Large intestine (tissue), 12 donors: ENCODE measurements around the gene IFT80. TPM values are rescaled to one million over a fixed set of nuclear protein-coding genes. Genes with fewer than 3 reads are reported as not detected.

Experiments
- DNase-seq, 2 donors: peaks; one replicate each; pipeline versions ENCODE4 v3.0.0 to v3.0.0-alpha.2; 2013
- H3K27ac ChIP-seq: one replicate; pipeline ENCODE4 v1.5.1; 2013; ENCODE audit warnings: low read length
- H3K27me3 ChIP-seq: 2 replicates; pipeline ENCODE4 v1.6.1; 2013; ENCODE audit warnings: low read length; ENCODE audit not compliant: control insufficient read depth, insufficient read depth
- H3K36me3 ChIP-seq: 2 replicates; pipeline ENCODE4 v1.6.1; 2013; ENCODE audit warnings: low read length; ENCODE audit not compliant: control insufficient read depth, insufficient read depth
- H3K4me1 ChIP-seq: one replicate; pipeline ENCODE4 v1.6.1; 2013; ENCODE audit warnings: low read length; ENCODE audit not compliant: control insufficient read depth, insufficient read depth
- H3K4me3 ChIP-seq: one replicate; pipeline ENCODE4 v1.5.1; 2013; ENCODE audit warnings: low read length
- H3K9me3 ChIP-seq: one replicate; pipeline ENCODE4 v1.6.1; 2013; ENCODE audit warnings: mild to moderate bottlenecking, low read depth, low read length, moderate library complexity; ENCODE audit not compliant: control insufficient read depth
- WGBS: methylation state at CpG from one replicate; pipeline ENCODE4 v1.1.5; 2013; ENCODE audit warnings: low lambda C conversion rate; ENCODE audit not compliant: insufficient coverage; 5-methylcytosine and 5-hydroxymethylcytosine counted together
- long read RNA-seq, 11 donors: transcript quantifications; one replicate each; lab custom pipeline, GENCODE V29; 2026
- polyA plus RNA-seq: library from polyadenylated mRNA; unstranded; fragments of 120-200 nt; gene quantifications from one replicate; pipeline ENCODE4 v1.2.1, GENCODE V29; 2013

The IFT80 gene
- 30.7 TPM for polyA plus RNA-seq
- long read RNA-seq, donor 1, full-length matches to known transcripts = 2 of 2 reads
- long read RNA-seq, donor 1, partial matches to known transcripts = 0 of 2 reads
- long read RNA-seq, donor 1, other reads (novel, unspliced or antisense) = 0 of 2 reads
- long read RNA-seq, donor 2, full-length matches to known transcripts = 3 of 3 reads
- long read RNA-seq, donor 2, partial matches to known transcripts = 0 of 3 reads
- long read RNA-seq, donor 2, other reads (novel, unspliced or antisense) = 0 of 3 reads
- long read RNA-seq, donor 3 = 0 reads
- long read RNA-seq, donor 4 = 0 reads
- long read RNA-seq, donor 5, full-length matches to known transcripts = 6 of 6 reads
- long read RNA-seq, donor 5, partial matches to known transcripts = 0 of 6 reads
- long read RNA-seq, donor 5, other reads (novel, unspliced or antisense) = 0 of 6 reads
- long read RNA-seq, donor 6, full-length matches to known transcripts = 2 of 2 reads
- long read RNA-seq, donor 6, partial matches to known transcripts = 0 of 2 reads
- long read RNA-seq, donor 6, other reads (novel, unspliced or antisense) = 0 of 2 reads
- long read RNA-seq, donor 7, full-length matches to known transcripts = 5 of 5 reads
- long read RNA-seq, donor 7, partial matches to known transcripts = 0 of 5 reads
- long read RNA-seq, donor 7, other reads (novel, unspliced or antisense) = 0 of 5 reads
- long read RNA-seq, donor 8, full-length matches to known transcripts = 6 of 6 reads
- long read RNA-seq, donor 8, partial matches to known transcripts = 0 of 6 reads
- long read RNA-seq, donor 8, other reads (novel, unspliced or antisense) = 0 of 6 reads
- long read RNA-seq, donor 9, full-length matches to known transcripts = 5 of 5 reads
- long read RNA-seq, donor 9, partial matches to known transcripts = 0 of 5 reads
- long read RNA-seq, donor 9, other reads (novel, unspliced or antisense) = 0 of 5 reads
- long read RNA-seq, donor 10, full-length matches to known transcripts = 2 of 7 reads
- long read RNA-seq, donor 10, partial matches to known transcripts = 5 of 7 reads
- long read RNA-seq, donor 10, other reads (novel, unspliced or antisense) = 0 of 7 reads
- long read RNA-seq, donor 11, full-length matches to known transcripts = 1 of 1 reads
- long read RNA-seq, donor 11, partial matches to known transcripts = 0 of 1 reads
- long read RNA-seq, donor 11, other reads (novel, unspliced or antisense) = 0 of 1 reads

GRCh38 chr3:160399125-160400029 is at the start of gene IFT80, which contains the start of gene SMC4:
Gene IFT80, minus strand, starts transcription at chr3:160399225. Its CDS starts 14,625 bp downstream, at chr3:160384600.
Gene SMC4, plus strand, starts transcription at chr3:160399650. Its CDS starts 1,177 bp downstream, at chr3:160400827.
- no peaks in the 10 kb centered on the region for H3K4me1 ChIP-seq
- 0% methylated on average over 3 of the region's 63 CpGs for WGBS

GRCh38 chr3:160447544-160447943 is 48.5 kb upstream of the IFT80 start:
- H3K27ac ChIP-seq = no peak overlapping the region
- peak in 1 of 2 donors; percentile 19 for DNase-seq
- H3K9me3 ChIP-seq = peaks cover 11% of the 10 kb centered on the region
- peaks cover 8% of the 10 kb centered on the region for H3K4me1 ChIP-seq
- WGBS = 55% methylated on average over 2 of the region's 3 CpGs
- H3K4me3 ChIP-seq = no peak overlapping the region
- peaks cover 2% of the 10 kb centered on the region for H3K27me3 ChIP-seq
- peaks cover 11% of the 10 kb centered on the region for H3K36me3 ChIP-seq

More at GRCh38 chr3:160399125-160400029, at the start of gene IFT80, which contains the start of gene SMC4:
- H3K27me3 ChIP-seq = no peaks in the 10 kb centered on the region
- H3K36me3 ChIP-seq = no peaks in the 10 kb centered on the region
- no peaks in the 10 kb centered on the region for H3K9me3 ChIP-seq
- H3K27ac ChIP-seq = peak within 1 kb of the TSS; percentile 89
- peak; percentile 97 for DNase-seq
- H3K4me3 ChIP-seq = peak within 1 kb of the TSS; percentile 74

- DNase-seq = no peak
- Histone ChIP-seq H3K27me3 (peaks cover 2% of the 10 kb centered on the region), H3K36me3 (peaks cover 11% of the 10 kb centered on the region), H3K9me3 (peaks cover 8% of the 10 kb centered on the region), H3K27ac (no peak overlapping the region), H3K4me3 (no peak overlapping the region), H3K4me1 (peaks cover 8% of the 10 kb centered on the region)
- WGBS = no CpG with 5 or more reads among the region's 13 CpGs
These were observed 47.6 kb upstream of the IFT80 start for GRCh38 chr3:160446522-160447056.

- WGBS = no CpG with 5 or more reads among the region's 1 CpG
- Histone ChIP-seq H3K4me3 (no peak overlapping the region), H3K4me1 (peaks cover 8% of the 10 kb centered on the region), H3K9me3 (peaks cover 8% of the 10 kb centered on the region), H3K27me3 (peaks cover 2% of the 10 kb centered on the region), H3K27ac (no peak overlapping the region), H3K36me3 (peaks cover 11% of the 10 kb centered on the region)
- DNase-seq = no peak
These were observed 46.8 kb upstream of the IFT80 start for GRCh38 chr3:160445854-160446253.

DNA sequence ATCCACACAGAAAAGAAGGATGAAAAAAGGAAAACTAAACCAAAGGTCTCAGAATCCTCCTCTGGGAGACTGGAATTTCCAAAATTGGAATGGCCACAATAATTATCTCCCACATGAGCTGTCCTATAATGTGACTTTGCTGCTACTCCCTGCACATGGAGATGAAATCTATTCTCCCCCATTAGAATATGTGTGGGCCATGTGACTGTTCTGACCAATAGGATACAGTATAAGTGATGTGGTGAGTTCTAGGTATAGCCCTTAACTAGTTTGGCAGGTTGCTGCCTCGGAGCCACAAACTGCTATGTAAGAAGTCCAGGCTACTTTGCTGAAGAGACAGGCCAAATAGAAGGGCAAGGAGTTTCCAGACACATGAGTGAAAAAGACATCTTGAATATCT is 45.4 kb upstream of the IFT80 start:
- Histone ChIP-seq H3K4me3 (no peak overlapping the region), H3K27me3 (no peaks in the 10 kb centered on the region), H3K27ac (no peak overlapping the region), H3K36me3 (peaks cover 11% of the 10 kb centered on the region), H3K4me1 (no peaks in the 10 kb centered on the region), H3K9me3 (no peaks in the 10 kb centered on the region)
- WGBS = no CpG with 5 or more reads among the region's 1 CpG
- no peak for DNase-seq

DNA sequence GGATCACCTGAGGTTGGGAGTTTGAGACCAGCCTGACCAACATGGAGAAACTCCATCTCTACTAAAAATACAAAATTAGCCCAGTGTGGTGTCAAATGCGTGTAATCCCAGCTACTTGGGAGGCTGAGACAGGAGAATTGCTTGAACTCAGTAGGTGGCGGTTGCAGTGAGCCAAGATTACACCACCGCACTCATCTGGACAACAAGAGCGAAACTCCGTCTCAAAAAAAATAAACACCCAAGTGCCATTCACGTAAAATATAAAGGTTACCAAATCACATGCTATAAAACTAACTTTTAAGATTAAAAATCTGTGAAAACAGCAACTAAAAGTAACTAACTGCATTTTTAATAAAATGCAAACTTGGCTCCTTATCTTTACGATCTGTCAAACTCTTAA is 41.7 kb upstream of the IFT80 start:
- Histone ChIP-seq H3K27me3 (no peaks in the 10 kb centered on the region), H3K27ac (no peak overlapping the region), H3K36me3 (peaks cover 16% of the 10 kb centered on the region), H3K9me3 (no peaks in the 10 kb centered on the region), H3K4me1 (no peaks in the 10 kb centered on the region), H3K4me3 (no peak overlapping the region)
- no peak for DNase-seq
- WGBS = 100% methylated on average over 2 of the region's 7 CpGs

GRCh38 chr3:160437083-160437455 is 38.0 kb upstream of the IFT80 start:
- WGBS = no CpG with 5 or more reads among the region's 5 CpGs
- Histone ChIP-seq H3K4me1 (no peaks in the 10 kb centered on the region), H3K36me3 (peaks cover 24% of the 10 kb centered on the region)

GRCh38 chr3:160435747-160436146 is 36.7 kb upstream of the IFT80 start:
- Histone ChIP-seq H3K9me3 (no peaks in the 10 kb centered on the region), H3K4me1 (no peaks in the 10 kb centered on the region), H3K4me3 (no peak overlapping the region), H3K27ac (no peak overlapping the region), H3K27me3 (no peaks in the 10 kb centered on the region), H3K36me3 (peaks cover 30% of the 10 kb centered on the region)
- no peak for DNase-seq
- WGBS = no CpG with 5 or more reads among the region's 1 CpG

More at GRCh38 chr3:160437083-160437455, 38.0 kb upstream of the IFT80 start:
- Histone ChIP-seq H3K4me3 (no peak overlapping the region), H3K27ac (no peak overlapping the region), H3K9me3 (no peaks in the 10 kb centered on the region), H3K27me3 (no peaks in the 10 kb centered on the region)
- no peak for DNase-seq

GRCh38 chr3:160435095-160435494 is 36.1 kb upstream of the IFT80 start:
- Histone ChIP-seq H3K27ac (no peak overlapping the region), H3K4me3 (no peak overlapping the region), H3K27me3 (no peaks in the 10 kb centered on the region), H3K36me3 (peaks cover 33% of the 10 kb centered on the region), H3K9me3 (no peaks in the 10 kb centered on the region), H3K4me1 (no peaks in the 10 kb centered on the region)
- DNase-seq = no peak
- WGBS = no CpG with 5 or more reads among the region's 2 CpGs
